ENCODE results near the gene EN1.

GRCh38 chr2:118800736-118801135, 46.7 kb downstream of the EN1 start:
- TF ChIP-seq EP300 (IDR thresholded peaks at IDR 0.05) (no peak), POLR2A (IDR thresholded peaks at IDR 0.05) (no peak), CTCF (IDR thresholded peaks at IDR 0.05) (no peak)
